Left forelimb (tissue), 1 donor: ENCODE results near the gene FXYD3.
"Not testable (repeated sequence)": the region's sequence is repeated elsewhere in the genome, so short reads cannot be mapped to it uniquely, and the experiment has no call there.

Experiments used
- DNase-seq: peaks from one replicate; pipeline ENCODE4 v3.0.0-alpha.2; 2018; ENCODE audit warnings: low spot score

The FXYD3 gene

GRCh38 chr19:35086455-35086854, 29.2 kb upstream of the FXYD3 start:
- DNase-seq, result no peak

DNA sequence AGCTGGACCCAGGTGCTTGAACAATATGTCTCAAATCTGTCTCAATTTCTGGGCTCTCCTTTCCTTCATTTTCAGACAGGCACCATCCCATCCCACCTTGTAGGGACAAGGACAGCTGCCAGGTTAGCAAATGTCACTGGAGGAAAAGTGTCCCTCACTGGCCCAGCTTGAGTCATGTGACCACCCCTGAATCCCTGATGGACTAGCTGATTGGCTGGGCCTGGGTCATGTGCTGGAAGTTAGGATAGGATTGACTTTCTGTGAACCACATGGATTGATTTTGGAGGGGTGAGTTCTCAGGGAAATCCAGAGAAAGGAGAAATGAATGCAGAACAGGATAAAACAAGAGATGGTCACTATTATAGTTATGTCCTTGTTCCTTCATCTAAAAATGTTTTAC, 28.2 kb upstream of the FXYD3 start:
- no peak for DNase-seq

GRCh38 chr19:35088131-35088913, 27.3 kb upstream of the FXYD3 start:
- no peak for DNase-seq

DNA sequence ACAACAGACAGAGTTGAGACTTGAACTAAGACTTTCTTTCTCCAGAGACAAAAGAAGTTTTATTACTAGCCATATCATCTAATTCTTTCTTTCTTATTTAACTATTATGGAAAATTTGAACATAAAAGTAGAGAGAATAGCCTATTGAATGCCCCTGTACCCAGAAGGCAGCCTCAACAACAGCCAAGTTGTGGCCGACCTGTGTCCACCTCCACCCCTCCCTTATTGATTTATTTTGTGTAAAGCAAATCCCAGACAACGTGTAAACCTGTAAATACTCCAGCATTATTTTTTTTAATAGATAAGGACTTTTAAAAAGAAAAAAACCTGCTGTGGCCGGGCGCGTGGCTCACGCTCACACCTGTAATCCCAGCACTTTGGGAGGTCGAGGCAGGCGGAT, 26.1 kb upstream of the FXYD3 start:
- no peak for DNase-seq

DNA sequence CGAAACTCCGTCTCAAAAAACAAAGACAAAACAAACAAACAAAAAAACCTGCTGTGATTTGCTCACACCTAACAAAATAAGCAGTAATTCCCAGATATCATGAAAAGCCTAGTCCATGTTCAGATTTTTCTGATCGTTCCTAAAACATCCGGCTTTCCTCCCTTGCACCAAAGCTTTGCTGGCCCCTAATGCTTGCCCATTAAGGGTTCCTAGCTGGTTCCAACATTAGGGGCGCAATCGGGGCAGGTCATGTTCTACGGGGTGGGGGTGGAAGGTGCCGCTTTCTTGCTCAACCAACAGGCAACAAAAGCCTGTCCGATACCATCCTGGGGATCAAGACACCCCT, 25.5 kb upstream of the FXYD3 start:
- no peak for DNase-seq

DNA sequence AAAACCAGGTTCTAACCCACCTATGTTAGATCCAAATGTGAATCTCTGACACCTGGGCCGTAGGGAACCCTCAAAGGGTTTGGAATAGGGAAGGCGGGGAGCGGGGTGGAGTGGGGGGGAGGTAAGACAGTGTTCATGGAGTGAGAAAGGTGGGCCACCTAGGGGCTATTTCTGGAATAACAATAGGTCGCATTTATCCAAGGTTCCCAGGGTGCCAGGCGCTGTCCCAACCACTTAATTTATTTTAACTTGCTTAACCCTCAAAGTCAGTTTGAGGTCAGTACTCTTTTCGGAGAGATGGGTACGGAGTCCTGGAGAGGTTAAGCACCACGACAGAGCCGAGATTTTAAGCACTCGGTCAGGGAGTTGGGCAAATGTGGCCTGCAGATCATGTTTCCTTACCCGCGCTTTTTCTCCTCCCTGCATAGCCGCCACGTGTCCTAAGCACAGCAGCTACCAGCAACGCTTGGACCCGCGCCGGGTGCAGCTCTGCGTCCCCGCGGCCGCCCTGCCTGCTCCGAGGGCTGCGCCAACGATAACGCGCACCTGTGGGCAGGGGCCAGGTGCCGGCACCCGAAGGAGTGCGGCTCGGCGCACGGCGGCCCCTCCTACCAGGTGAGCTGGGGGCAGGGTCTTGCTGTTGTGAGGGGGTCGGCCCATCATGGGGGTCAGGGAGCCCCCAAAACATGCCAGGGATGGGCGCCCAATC, 25.0 kb upstream of the FXYD3 start:
- DNase-seq, result no peak

GRCh38 chr19:35093430-35093829, 22.2 kb upstream of the FXYD3 start:
- no peak for DNase-seq

DNA sequence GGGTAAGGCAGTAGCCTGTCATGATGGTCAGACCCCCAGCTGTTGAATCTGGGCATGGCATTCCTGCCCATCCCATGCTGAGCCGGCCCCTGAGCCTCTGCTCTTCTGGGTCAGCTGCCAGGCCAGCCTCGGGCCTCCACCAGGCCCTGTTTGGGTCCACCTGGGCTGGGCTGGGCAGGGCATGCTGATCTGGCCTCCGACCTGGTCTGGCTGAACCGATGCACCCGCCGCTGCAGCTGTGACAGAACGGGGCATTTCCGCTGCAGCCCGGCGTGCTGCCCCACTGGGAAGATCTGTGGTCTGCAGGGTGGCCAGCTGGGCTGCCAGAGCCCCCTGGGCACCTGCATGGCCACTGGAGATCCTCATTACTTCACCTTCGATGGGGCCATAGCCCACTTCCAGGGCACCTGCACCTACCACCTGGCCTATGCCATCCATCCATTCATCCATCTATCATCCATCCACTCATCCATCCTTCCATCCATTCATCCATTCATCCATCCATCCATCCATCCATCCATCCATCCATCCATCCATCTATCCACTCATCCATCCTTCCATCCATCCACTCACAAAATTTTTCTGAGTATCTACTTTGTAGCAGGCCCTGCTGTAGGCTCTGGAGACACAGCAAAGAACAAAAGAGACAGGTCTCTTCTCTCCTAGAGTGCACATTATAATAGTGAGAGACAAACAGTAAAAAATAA, 21.5 kb upstream of the FXYD3 start:
- no peak for DNase-seq

- DNase-seq, result no peak
Measured at GRCh38 chr19:35094656-35095055, 21.0 kb upstream of the FXYD3 start.

- DNase-seq, result no peak
Measured at GRCh38 chr19:35095667-35096368, 19.8 kb upstream of the FXYD3 start.

- no peak for DNase-seq
Measured at GRCh38 chr19:35098413-35099049, 17.1 kb upstream of the FXYD3 start.

- no peak for DNase-seq
Measured at GRCh38 chr19:35099155-35099896, 16.3 kb upstream of the FXYD3 start.

GRCh38 chr19:35099897-35100275, 15.7 kb upstream of the FXYD3 start:
- DNase-seq, result no peak

DNA sequence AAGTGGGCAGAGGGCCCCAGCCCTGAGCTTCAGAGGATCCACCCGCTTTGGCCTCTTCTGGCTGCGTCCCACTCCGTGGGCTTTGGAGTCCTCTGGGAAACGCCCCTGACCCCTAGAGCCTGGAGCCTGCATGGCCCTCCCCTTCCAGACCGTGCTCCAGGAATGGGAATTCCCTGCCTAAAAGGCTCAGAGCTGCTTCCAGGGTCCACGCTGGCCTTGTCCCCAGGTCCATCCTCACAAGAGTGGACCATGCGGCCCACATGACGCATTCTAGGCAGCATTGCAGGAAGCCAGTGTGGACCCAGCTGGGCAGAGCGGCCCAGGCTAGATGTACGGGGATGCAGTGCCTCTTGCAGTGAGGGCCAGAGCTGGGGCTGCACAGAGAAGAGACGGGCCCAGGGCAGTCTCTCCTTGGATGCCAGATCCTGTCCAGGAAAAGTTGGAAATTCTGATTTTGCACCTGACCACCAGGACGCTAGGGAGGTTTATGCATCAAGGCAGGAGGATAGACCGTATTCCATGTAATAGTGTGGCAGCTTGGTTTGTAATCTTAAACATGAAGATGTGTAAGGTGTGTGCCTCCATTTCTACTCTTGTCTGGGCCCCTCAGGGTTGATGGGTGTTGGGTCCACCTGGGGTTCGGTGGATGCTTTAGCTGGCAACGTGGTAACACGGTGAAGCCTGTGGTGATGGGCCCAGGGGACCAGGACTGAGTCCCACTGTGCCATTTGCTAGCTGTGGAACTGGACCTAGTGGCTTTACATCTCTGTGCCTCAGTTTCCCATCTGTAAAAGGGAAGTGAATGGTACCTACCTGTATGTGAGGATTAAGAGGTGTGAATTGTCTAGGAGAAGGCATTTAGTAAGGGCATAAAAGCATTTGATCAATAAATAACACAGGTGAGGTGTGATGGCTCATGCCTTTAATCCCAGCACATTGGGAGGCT, 14.8 kb upstream of the FXYD3 start:
- DNase-seq, result no peak

DNA sequence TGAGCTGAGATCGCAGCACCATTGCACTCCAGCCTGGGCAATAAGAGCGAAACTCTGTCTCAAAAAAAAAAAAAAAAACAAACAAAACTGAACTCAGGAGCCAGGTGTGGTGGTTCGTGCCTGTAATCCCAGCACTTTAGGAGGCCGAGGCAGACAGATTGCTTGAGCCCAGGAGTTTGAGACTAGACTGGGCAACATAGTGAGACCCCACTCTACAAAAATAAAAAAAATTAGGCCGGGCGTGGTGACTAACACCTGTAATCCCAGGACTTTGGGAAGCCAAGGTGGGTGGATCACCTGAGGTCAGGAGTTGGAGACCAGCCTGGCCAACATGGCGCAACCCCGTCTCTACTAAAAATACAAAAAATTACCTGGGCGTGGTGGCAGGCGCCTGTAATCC, 13.7 kb upstream of the FXYD3 start:
- DNase-seq, result not testable (repeated sequence)

GRCh38 chr19:35103614-35104013, 12.0 kb upstream of the FXYD3 start:
- DNase-seq, result not testable (repeated sequence)

GRCh38 chr19:35104361-35104760, 11.3 kb upstream of the FXYD3 start:
- DNase-seq, result no peak

- no peak for DNase-seq
Measured at GRCh38 chr19:35105047-35105410, 10.6 kb upstream of the FXYD3 start.

- no peak for DNase-seq
Measured at GRCh38 chr19:35105411-35106290, 10.0 kb upstream of the FXYD3 start.
